Esophagus (tissue), 2 donors: ENCODE data around the gene ODF4. TPM values are rescaled to one million over a fixed set of nuclear protein-coding genes. Genes with fewer than 3 reads are reported as not detected.
"Not testable (repeated sequence)": the region's sequence is repeated elsewhere in the genome, so short reads cannot be mapped to it uniquely, and the experiment has no call there.

ENCODE experiments used
- H3K27ac ChIP-seq, 2 donors: one replicate each; pipeline ENCODE4 v1.5.1; 2013; ENCODE audit warnings: low read depth in 2 of 2, mild to moderate bottlenecking in 2 of 2, inconsistent platforms in 1 of 2, low read length in 1 of 2, moderate library complexity in 1 of 2
- H3K27me3 ChIP-seq, 2 donors: one replicate each; pipeline ENCODE4 v1.6.1; 2013; ENCODE audit warnings: low read length in 2 of 2, control low read depth in 1 of 2, mild to moderate bottlenecking in 1 of 2; ENCODE audit not compliant: insufficient read depth in 2 of 2, control insufficient read depth in 1 of 2
- H3K36me3 ChIP-seq, 2 donors: one replicate each; pipeline ENCODE4 v1.6.1; 2013; ENCODE audit warnings: low read length in 1 of 2; ENCODE audit not compliant: control insufficient read depth in 2 of 2, insufficient read depth in 2 of 2
- H3K4me1 ChIP-seq, 2 donors: one replicate each; pipeline ENCODE4 v1.6.1; 2013; ENCODE audit warnings: low read length in 1 of 2; ENCODE audit not compliant: control insufficient read depth in 2 of 2, insufficient read depth in 2 of 2
- H3K4me3 ChIP-seq, 2 donors: one replicate each; pipeline ENCODE4 v1.5.1; 2013; ENCODE audit warnings: low read length in 2 of 2, mild to moderate bottlenecking in 2 of 2, low read depth in 1 of 2, moderate library complexity in 1 of 2
- H3K9me3 ChIP-seq, 2 donors: one replicate each; pipeline ENCODE4 v1.6.1; 2013; ENCODE audit warnings: mild to moderate bottlenecking in 2 of 2, low read depth in 1 of 2, low read length in 1 of 2, moderate library complexity in 1 of 2; ENCODE audit not compliant: control insufficient read depth in 2 of 2, insufficient read depth in 1 of 2
- WGBS, 2 donors: extraction: QIAGEN DNeasy Blood & Tissue Kit; methylation state at CpG; one replicate each; pipeline ENCODE4 v1.1.7; 2013; 5-methylcytosine and 5-hydroxymethylcytosine counted together
- polyA plus RNA-seq, 2 donors: library from polyadenylated mRNA; stranded (reverse); fragments of 200-250 nt; gene quantifications; one replicate each; pipeline ENCODE4 v1.2.3, GENCODE V29; 2013
- donor health status: healthy with polysubstance abuse.
- donor health status: Bipolar disorder and iron deficiency.

Gene ODF4
- polyA plus RNA-seq, 2 donors: 0.27 to 0.41 TPM

DNA sequence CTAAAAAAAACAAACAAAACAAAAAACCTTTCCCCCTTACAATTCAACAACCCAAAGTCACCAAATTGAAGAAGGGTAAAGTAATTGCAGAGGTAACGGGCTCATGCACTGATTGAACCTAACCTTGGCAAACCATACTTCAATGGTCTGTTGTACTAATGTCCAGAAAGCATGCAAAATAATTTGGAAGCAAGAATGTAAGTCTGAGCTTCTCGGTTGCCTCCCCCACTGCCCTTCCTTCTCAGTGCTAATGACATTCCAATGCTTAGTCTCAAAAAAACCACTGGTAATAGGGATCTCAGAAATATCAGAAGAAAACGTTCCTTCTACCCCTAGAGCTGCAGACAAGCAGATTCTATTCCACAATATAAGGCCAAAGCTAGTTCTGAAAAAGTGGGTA is 21.1 kb downstream of the ODF4 start:
- Histone ChIP-seq H3K9me3 (no peaks in the 10 kb centered on the region), H3K4me1 (no peaks in the 10 kb centered on the region), H3K27me3 (no peaks in the 10 kb centered on the region), H3K36me3 (peaks cover 0 to 2% of the 10 kb centered on the region in 2 donors), H3K4me3 (no peak overlapping the region), H3K27ac (no peak overlapping the region)
- 54 to 59% methylated on average over 3 of the region's 3 CpGs for WGBS, 2 donors

DNA sequence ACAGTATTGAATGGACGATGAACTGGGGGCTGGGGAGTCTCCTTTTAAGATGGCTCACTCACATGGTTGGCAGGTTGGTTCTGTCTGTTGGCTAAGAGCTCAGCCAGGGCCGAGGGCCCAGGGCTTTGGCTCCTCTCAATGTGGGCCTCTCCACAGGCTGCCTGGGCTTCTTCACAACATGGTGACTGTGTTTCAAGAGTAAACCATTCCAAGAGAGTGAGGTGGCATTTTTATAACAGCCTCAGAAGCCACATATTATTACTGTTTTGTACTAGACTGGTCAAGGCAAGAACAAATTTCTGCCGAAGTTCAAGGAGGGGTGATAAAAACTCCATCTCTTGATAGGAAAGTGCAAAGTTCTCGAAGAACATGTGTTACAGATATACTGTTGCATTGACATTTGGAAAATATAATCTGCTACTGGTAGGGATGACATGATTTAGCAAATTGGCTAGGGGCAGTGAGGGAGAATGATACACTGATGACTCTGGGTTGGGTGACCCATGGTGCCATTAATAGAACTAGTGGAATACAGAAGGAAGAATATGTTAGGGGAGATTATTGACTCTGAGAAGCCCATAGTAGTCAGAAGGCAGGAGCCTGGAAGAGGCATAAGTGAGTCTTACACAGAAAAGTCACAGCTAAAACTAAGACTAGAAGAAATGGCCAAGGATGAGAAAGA is 23.2 kb downstream of the ODF4 start:
- 89 to 94% methylated on average over 4 of the region's 4 CpGs for whole genome bisulfite sequencing, 2 donors
- H3K27ac ChIP-seq: no peak overlapping the region
- no peaks in the 10 kb centered on the region for H3K9me3 ChIP-seq
- no peaks in the 10 kb centered on the region for H3K4me1 ChIP-seq
- peaks cover 0 to 2% of the 10 kb centered on the region in 2 donors for H3K36me3 ChIP-seq
- H3K4me3 ChIP-seq: no peak overlapping the region
- H3K27me3 ChIP-seq: no peaks in the 10 kb centered on the region

DNA sequence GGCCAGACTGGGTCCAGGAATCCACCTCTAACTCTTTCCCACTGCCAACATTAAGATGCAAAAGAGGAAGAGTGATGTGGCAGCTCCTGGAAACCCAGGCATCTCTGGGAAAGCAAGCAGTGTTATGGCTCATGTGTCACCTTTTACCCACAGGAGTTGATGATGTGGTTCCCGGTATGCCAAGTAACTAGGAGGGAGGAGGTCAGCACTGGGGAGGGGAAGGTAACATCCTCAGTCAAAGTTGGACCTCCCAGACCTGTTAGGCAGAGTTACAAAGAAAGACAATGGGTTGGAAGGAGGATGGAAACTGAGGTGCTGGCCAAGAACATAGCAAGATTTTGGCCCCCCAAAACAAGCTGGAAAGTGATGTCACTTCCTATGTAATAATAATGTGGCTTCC is 25.5 kb downstream of the ODF4 start:
- H3K9me3 ChIP-seq: no peaks in the 10 kb centered on the region
- H3K36me3 ChIP-seq: peaks cover 10 to 13% of the 10 kb centered on the region in 2 donors
- no peak overlapping the region for H3K27ac ChIP-seq
- H3K27me3 ChIP-seq: no peaks in the 10 kb centered on the region
- H3K4me3 ChIP-seq: no peak overlapping the region
- 60 to 68% methylated on average over 1 of the region's 1 CpG for WGBS, 2 donors
- H3K4me1 ChIP-seq: no peaks in the 10 kb centered on the region

DNA sequence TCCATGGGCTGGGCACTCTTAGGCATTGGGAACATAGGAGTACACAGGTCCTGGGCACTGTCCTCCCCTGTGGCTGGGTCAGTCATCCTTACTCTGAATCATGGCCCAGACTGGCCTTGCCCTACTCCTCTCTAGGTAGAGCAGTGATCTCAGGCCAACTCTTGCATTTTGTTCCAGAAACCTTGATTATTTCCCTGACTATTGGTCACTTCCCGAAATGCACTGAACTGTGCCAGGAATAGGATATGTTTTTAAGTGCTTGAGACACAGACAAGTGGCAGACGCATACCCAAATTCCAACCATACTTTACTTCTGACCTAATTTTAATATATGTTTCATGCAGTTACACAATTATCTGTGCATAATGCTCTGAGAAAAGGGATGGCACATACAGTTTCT is 26.6 kb downstream of the ODF4 start:
- H3K27me3 ChIP-seq: no peaks in the 10 kb centered on the region
- H3K27ac ChIP-seq: no peak overlapping the region
- no peaks in the 10 kb centered on the region for H3K4me1 ChIP-seq
- no peaks in the 10 kb centered on the region for H3K9me3 ChIP-seq
- WGBS, 2 donors: 79 to 84% methylated on average over 2 of the region's 2 CpGs
- H3K4me3 ChIP-seq: no peak overlapping the region
- peaks cover 10 to 13% of the 10 kb centered on the region in 2 donors for H3K36me3 ChIP-seq

DNA sequence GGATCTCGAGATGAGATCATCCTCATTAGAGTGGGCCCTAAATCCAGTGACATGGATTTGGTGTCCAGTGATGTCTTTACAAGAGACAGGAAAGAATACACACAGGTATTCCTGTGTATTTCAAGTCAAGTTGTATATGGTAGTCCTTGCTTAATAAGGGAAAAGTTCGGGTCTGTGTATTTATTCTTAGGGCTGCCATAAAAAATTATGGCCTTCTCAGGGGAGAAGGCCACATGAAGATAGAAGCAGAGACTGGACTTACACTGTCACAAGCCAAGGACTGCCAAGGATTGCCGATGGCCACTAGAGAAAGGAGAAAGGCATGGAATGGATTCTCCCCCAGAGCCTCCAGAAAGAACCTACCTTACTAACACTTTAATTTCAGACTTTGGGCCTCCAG is 28.6 kb downstream of the ODF4 start:
- Histone ChIP-seq H3K4me3 (no peak overlapping the region), H3K27ac (no peak overlapping the region), H3K4me1 (no peaks in the 10 kb centered on the region), H3K36me3 (peaks cover 13 to 14% of the 10 kb centered on the region in 2 donors), H3K9me3 (no peaks in the 10 kb centered on the region), H3K27me3 (no peaks in the 10 kb centered on the region)
- whole genome bisulfite sequencing, 2 donors: 93 to 96% methylated on average over 3 of the region's 3 CpGs

DNA sequence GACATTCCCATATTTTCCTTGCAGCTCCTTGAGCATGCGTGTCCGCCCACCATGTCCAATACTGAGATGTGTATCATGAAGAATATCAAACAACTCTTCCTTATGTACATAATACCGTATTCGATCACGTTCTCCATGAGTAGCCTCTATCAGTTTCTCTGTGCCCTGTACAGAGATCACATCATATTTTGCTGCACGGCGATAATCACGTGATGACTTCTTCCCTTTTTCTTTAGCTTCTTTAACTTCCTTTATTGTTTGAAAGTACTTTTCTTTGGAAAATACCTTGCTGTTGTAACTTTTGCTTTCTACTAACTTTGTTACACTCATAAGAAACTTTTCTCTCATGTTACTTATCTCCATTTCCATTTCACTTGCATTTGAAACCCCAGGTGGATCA is 30.3 kb downstream of the ODF4 start:
- Histone ChIP-seq H3K36me3 (peaks cover 11 to 14% of the 10 kb centered on the region in 2 donors), H3K27me3 (no peaks in the 10 kb centered on the region), H3K27ac (no peak overlapping the region), H3K4me1 (no peaks in the 10 kb centered on the region), H3K4me3 (no peak overlapping the region), H3K9me3 (no peaks in the 10 kb centered on the region)
- WGBS, 2 donors: 91% methylated on average over 8 of the region's 8 CpGs

DNA sequence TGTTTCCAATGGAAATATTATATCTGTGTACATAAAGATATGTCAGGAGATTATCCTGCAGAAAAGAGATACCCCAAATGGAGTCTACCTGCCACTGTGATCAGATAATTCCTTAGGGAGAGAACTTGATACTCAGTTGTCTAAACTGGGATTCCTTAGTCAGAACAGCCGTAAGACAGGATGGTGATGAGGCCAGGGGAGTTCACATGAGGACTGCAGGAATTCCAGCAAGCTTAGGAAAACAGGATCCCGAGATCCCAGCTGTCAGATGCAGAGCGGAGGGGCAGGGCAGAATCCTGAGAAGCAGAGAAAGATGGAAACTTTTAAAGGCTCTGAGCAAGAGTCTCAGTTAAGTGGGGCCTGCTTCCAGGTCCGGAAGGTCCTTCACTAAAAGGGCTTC is 32.1 kb downstream of the ODF4 start:
- H3K9me3 ChIP-seq: no peaks in the 10 kb centered on the region
- no peak overlapping the region for H3K4me3 ChIP-seq
- no peaks in the 10 kb centered on the region for H3K27me3 ChIP-seq
- 81 to 84% methylated on average over 4 of the region's 4 CpGs for WGBS, 2 donors
- no peak overlapping the region for H3K27ac ChIP-seq
- no peaks in the 10 kb centered on the region for H3K4me1 ChIP-seq
- H3K36me3 ChIP-seq: peaks cover 11 to 14% of the 10 kb centered on the region in 2 donors

DNA sequence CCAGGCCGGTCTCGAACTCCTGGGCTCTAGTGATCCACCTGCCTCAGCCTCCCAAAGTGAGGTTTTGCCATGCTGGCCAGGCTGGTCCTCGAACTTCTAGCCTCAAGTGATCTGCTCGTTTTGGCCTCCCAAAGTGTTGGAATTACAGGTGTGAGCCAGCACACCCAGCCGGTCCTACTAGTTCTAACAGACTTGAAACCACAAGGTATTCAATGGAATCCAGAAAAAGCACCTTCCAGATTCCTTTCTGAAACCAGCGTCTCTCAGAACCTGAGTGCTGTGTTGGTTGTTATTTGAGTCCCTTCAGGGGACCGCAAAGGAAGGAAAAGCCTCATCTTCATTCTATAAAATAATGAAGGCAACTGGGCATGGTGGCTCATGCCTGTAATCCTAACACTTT is 32.8 kb downstream of the ODF4 start:
- WGBS, 2 donors: 71 to 82% methylated on average over 7 of the region's 7 CpGs
- H3K4me1 ChIP-seq: no peaks in the 10 kb centered on the region
- no peak overlapping the region for H3K27ac ChIP-seq

DNA sequence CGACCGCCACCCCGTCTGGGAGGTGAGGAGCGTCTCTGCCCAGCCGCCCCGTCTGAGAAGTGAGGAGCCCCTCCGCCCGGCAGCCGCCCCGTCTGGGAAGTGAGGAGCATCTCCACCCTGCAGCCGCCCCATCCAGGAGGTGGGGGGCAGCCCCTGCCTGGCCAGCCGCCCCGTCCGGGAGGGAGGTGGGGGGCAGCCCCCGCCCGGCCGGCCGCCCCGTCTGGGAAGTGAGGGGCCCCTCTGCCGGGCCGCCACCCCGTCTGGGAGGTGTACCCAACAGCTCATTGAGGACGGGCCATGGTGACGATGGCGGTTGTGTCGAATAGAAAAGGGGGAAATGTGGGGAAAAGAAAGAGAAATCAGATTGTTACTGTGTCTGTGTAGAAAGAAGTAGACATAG is 34.2 kb downstream of the ODF4 start:
- H3K27ac ChIP-seq, H3K4me3 ChIP-seq, H3K4me1 ChIP-seq, H3K27me3 ChIP-seq, H3K9me3 ChIP-seq: not testable (repeated sequence)
- 95% methylated on average over 16 to 25 of the region's 26 CpGs for WGBS, 2 donors
- H3K36me3 ChIP-seq: peaks cover 11 to 13% of the 10 kb centered on the region in 2 donors

More for the DNA sequence above, 32.8 kb downstream of the ODF4 start:
- peaks cover 11 to 14% of the 10 kb centered on the region in 2 donors for H3K36me3 ChIP-seq
- no peaks in the 10 kb centered on the region for H3K27me3 ChIP-seq
- H3K4me3 ChIP-seq: no peak overlapping the region
- no peaks in the 10 kb centered on the region for H3K9me3 ChIP-seq

DNA sequence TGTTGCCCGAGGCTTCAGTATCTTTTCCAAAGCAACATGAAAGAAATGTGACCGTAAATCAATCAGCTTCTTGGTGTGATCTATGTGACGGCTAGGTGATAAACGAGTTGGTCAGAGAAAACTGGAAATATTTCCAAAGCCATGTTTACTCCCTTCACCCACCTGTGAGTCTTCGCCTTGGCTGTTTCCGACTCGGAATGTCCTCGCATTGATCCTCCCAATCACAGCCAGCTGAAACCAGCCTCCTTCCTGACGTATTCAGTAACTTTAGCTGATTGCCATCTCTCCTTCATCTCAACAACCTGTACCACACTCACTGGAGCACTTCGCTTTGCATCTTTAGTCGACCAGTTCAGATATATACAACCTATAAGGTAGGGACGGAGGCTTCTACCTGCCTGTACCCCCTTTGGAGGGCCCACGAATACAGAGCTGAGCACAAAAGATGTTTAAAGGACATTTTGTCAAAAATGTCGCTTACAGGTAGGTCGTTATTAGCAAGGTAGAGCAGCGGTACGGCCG is 36.2 kb downstream of the ODF4 start:
- H3K4me1 ChIP-seq: no peaks in the 10 kb centered on the region
- 13 to 15% methylated on average over 18 of the region's 18 CpGs for WGBS, 2 donors

More for the DNA sequence above, 36.2 kb downstream of the ODF4 start:
- H3K27me3 ChIP-seq: no peaks in the 10 kb centered on the region
- H3K9me3 ChIP-seq: no peaks in the 10 kb centered on the region
- H3K4me3 ChIP-seq: peak overlapping the region; percentile 64 to 73
- H3K27ac ChIP-seq: peak overlapping the region; percentile 83 to 95
- H3K36me3 ChIP-seq: peaks cover 4 to 8% of the 10 kb centered on the region in 2 donors
